Neural cell (in vitro differentiated cells): Measurements from ENCODE around the gene SLC26A3. TPM values are rescaled to one million over a fixed set of nuclear protein-coding genes. Genes with fewer than 3 reads are reported as not detected.

Experiments used
- H2AFZ ChIP-seq: fragments of 200-600, 300-800 bp; sonication (generic), shearing (Covaris generic); 2 replicates; pipeline ENCODE4 v1.6.0; 2014; ENCODE audit warnings: low read depth, mild to moderate bottlenecking, antibody characterized with exemption, low read length, moderate library complexity
- H3F3A ChIP-seq: fragments of 200-600 bp; shearing (Covaris generic); 2 replicates; pipeline ENCODE4 v1.6.1; 2016; ENCODE audit warnings: mild to moderate bottlenecking, moderate library complexity, mixed read lengths, antibody characterized with exemption, low read length; ENCODE audit not compliant: insufficient read depth, poor library complexity, severe bottlenecking
- H3K27ac ChIP-seq: fragments of 200-600, 300-800 bp; sonication (generic), shearing (Covaris generic); 2 replicates; pipeline ENCODE4 v1.5.1; 2014; ENCODE audit warnings: mild to moderate bottlenecking, low read length, moderate library complexity
- H3K27me3 ChIP-seq: fragments of 300-800, 200-600 bp; sonication (generic), shearing (Covaris generic); 2 replicates; pipeline ENCODE4 v1.6.0; 2014; ENCODE audit warnings: mild to moderate bottlenecking, low read depth, low read length, moderate library complexity; ENCODE audit not compliant: insufficient read depth
- H3K36me3 ChIP-seq: fragments of 300-800, 200-600 bp; sonication (generic), shearing (Covaris generic); 2 replicates; pipeline ENCODE4 v1.5.1; 2014; ENCODE audit warnings: mild to moderate bottlenecking, antibody characterized with exemption, low read length, moderate library complexity; ENCODE audit not compliant: insufficient read depth
- H3K4me2 ChIP-seq: fragments of 300-800, 200-600 bp; sonication (generic), shearing (Covaris generic); 2 replicates; pipeline ENCODE4 v1.6.0; 2014; ENCODE audit warnings: mild to moderate bottlenecking, low read length
- H3K4me3 ChIP-seq: fragments of 300-800, 200-600 bp; sonication (generic), shearing (Covaris generic); 2 replicates; pipeline ENCODE4 v1.5.1; 2014; ENCODE audit warnings: mild to moderate bottlenecking, low read length, moderate library complexity
- H3K79me2 ChIP-seq: fragments of 200-600 bp; shearing (Covaris generic); replicated peaks from 2 replicates; pipeline ENCODE4 v1.6.0; 2014; ENCODE audit warnings: mild to moderate bottlenecking, low read length, moderate library complexity; ENCODE audit not compliant: insufficient read depth
- H3K9ac ChIP-seq: fragments of 300-800, 200-600 bp; sonication (generic), shearing (Covaris generic); 2 replicates; pipeline ENCODE4 v1.6.1; 2016; ENCODE audit warnings: mild to moderate bottlenecking, low read length, mixed read lengths
- H3K9me2 ChIP-seq: fragments of 200-600 bp; shearing (Covaris generic); 2 replicates; pipeline ENCODE4 v1.6.1; 2016; ENCODE audit warnings: mild to moderate bottlenecking, low read length, mixed read lengths; ENCODE audit not compliant: insufficient read depth
- H3K9me3 ChIP-seq: fragments of 200-600, 300-800 bp; sonication (generic), shearing (Covaris generic); 2 replicates; pipeline ENCODE4 v1.6.1; 2016; ENCODE audit warnings: mild to moderate bottlenecking, mixed run types, low read length, moderate library complexity, mixed read lengths
- H4K20me1 ChIP-seq: fragments of 200-600 bp; shearing (Covaris generic); 2 replicates; pipeline ENCODE4 v1.6.1; 2016; ENCODE audit warnings: mild to moderate bottlenecking, mixed run types; ENCODE audit not compliant: insufficient read depth
- CTCF ChIP-seq: fragments of 450-650 bp; IDR thresholded peaks from 2 replicates; pipeline ENCODE4 v1.5.1; 2014; ENCODE audit warnings: antibody characterized with exemption, mild to moderate bottlenecking, moderate library complexity; ENCODE audit not compliant: poor library complexity, severe bottlenecking
- EP300 ChIP-seq: fragments of 450-650 bp; conservative IDR thresholded peaks from 2 replicates; pipeline ENCODE4 v1.6.1; 2014; ENCODE audit warnings: antibody characterized with exemption, mild to moderate bottlenecking, moderate library complexity; ENCODE audit not compliant: poor library complexity, severe bottlenecking
- EZH2 ChIP-seq: fragments of 200-600, 300-800 bp; shearing (Covaris generic), sonication (generic); IDR thresholded peaks from 2 replicates; pipeline ENCODE4 v1.6.1; 2014; ENCODE audit warnings: antibody characterized with exemption, low read length, borderline replicate concordance, mild to moderate bottlenecking; ENCODE audit not compliant: insufficient read depth, poor library complexity, severe bottlenecking
- MXI1 ChIP-seq: fragments of 450-650 bp; conservative IDR thresholded peaks from 2 replicates; pipeline ENCODE4 v1.6.1; 2014; ENCODE audit warnings: antibody characterized with exemption, mild to moderate bottlenecking; ENCODE audit not compliant: poor library complexity, severe bottlenecking
- POLR2AphosphoS5 ChIP-seq: IDR thresholded peaks from 2 replicates; pipeline ENCODE4 v1.6.1; 2012
- RAD21 ChIP-seq: fragments of 450-650 bp; conservative IDR thresholded peaks from 2 replicates; pipeline ENCODE4 v1.6.1; 2014; ENCODE audit warnings: antibody characterized with exemption, mild to moderate bottlenecking, moderate library complexity
- REST ChIP-seq: IDR thresholded peaks from 2 replicates; pipeline ENCODE4 v1.6.1; 2012; ENCODE audit warnings: borderline replicate concordance
- SMC3 ChIP-seq: fragments of 450-650 bp; conservative IDR thresholded peaks from 2 replicates; pipeline ENCODE4 v1.6.1; 2014; ENCODE audit warnings: antibody characterized with exemption, mild to moderate bottlenecking, moderate library complexity; ENCODE audit not compliant: poor library complexity
- TAF1 ChIP-seq: IDR thresholded peaks from 2 replicates; pipeline ENCODE4 v1.6.1; 2012; ENCODE audit warnings: low read depth
- polyA plus RNA-seq: library from polyadenylated mRNA; depleted of rRNA; stranded (reverse); fragments of >200 nt; gene quantifications from 2 replicates; pipeline ENCODE4 v1.2.3, GENCODE V29; 2014

SLC26A3 gene
- polyA plus RNA-seq, 1 donor from 2014 or later = not detected

- no peaks in the 10 kb centered on the region for H3K36me3 ChIP-seq
- H3F3A ChIP-seq = no peaks in the 10 kb centered on the region
- no peaks in the 10 kb centered on the region for H3K9me2 ChIP-seq
- no peaks in the 10 kb centered on the region for H3K9me3 ChIP-seq
- H4K20me1 ChIP-seq = no peaks in the 10 kb centered on the region
- TF ChIP-seq TAF1 = no peak
- TF ChIP-seq RAD21 = no peak
- no peak for TF ChIP-seq EZH2
- no peak for TF ChIP-seq EP300
- TF ChIP-seq CTCF = no peak
- TF ChIP-seq POLR2AphosphoS5 = no peak
- no peak for TF ChIP-seq REST
- no peak for TF ChIP-seq MXI1
- no peak for TF ChIP-seq SMC3
- no peak overlapping the region for H3K4me3 ChIP-seq
- no peak overlapping the region for H2AFZ ChIP-seq
- H3K9ac ChIP-seq = no peak overlapping the region
- H3K27me3 ChIP-seq = no peaks in the 10 kb centered on the region
- H3K4me2 ChIP-seq = no peak overlapping the region
- no peaks in the 10 kb centered on the region for H3K79me2 ChIP-seq
- no peak overlapping the region for H3K27ac ChIP-seq
Observed at GRCh38 chr7:107826451-107826850, 23.4 kb upstream of the SLC26A3 start.

GRCh38 chr7:107824858-107825257 lies 21.8 kb upstream of the SLC26A3 start:
- H3K9me3 ChIP-seq = no peaks in the 10 kb centered on the region
- H3K27me3 ChIP-seq = no peaks in the 10 kb centered on the region
- H3K4me2 ChIP-seq = no peak overlapping the region
- TF ChIP-seq RAD21 = no peak
- TF ChIP-seq SMC3 = no peak
- no peak for TF ChIP-seq CTCF
- no peak overlapping the region for H2AFZ ChIP-seq
- no peaks in the 10 kb centered on the region for H3F3A ChIP-seq
- no peak overlapping the region for H3K27ac ChIP-seq
- no peaks in the 10 kb centered on the region for H3K36me3 ChIP-seq
- no peaks in the 10 kb centered on the region for H3K79me2 ChIP-seq
- H4K20me1 ChIP-seq = no peaks in the 10 kb centered on the region
- no peak overlapping the region for H3K9ac ChIP-seq
- H3K9me2 ChIP-seq = no peaks in the 10 kb centered on the region
- no peak overlapping the region for H3K4me3 ChIP-seq
